ENCODE data around the gene RRP12.
"Not testable (repeated sequence)": the region's sequence is repeated elsewhere in the genome, so short reads cannot be mapped to it uniquely, and the experiment has no call there.

RRP12 gene

GRCh38 chr10:97425964-97426775, 25.0 kb upstream of the RRP12 start, which contains the start of gene PGAM1:
Gene PGAM1, plus strand, starts transcription at chr10:97426191. Its CDS starts 117 bp downstream, at chr10:97426308.
- peaks cover 66% of the 10 kb centered on the region for H3K36me3 Mint-ChIP-seq (ENCODE audit: low read depth)
- H3K27me3 Mint-ChIP-seq, result no peaks in the 10 kb centered on the region
- peak within 1 kb of the TSS; percentile 99 for H3K27ac Mint-ChIP-seq
- peak; percentile 97 for DNase-seq
- peak within 1 kb of the TSS; percentile 96 for H3K4me3 Mint-ChIP-seq
- H3K4me1 Mint-ChIP-seq (ENCODE audit: low read depth), result peaks cover 59% of the 10 kb centered on the region
- no peaks in the 10 kb centered on the region for H3K9me3 Mint-ChIP-seq

- not testable (repeated sequence) for DNase-seq, H3K9me3 Mint-ChIP-seq, H3K27me3 Mint-ChIP-seq
- peaks cover 64% of the 10 kb centered on the region for H3K4me1 Mint-ChIP-seq (ENCODE audit: low read depth)
- peaks cover 50% of the 10 kb centered on the region for H3K36me3 Mint-ChIP-seq (ENCODE audit: low read depth)
- H3K27ac Mint-ChIP-seq, result peak overlapping the region; percentile 99
- H3K4me3 Mint-ChIP-seq, result peak overlapping the region; percentile 96
These were observed 22.6 kb upstream of the RRP12 start for GRCh38 chr10:97423757-97424098.

- DNase-seq, result peak; percentile 43
- Mint-ChIP-seq H3K36me3 (ENCODE audit: low read depth) (peaks cover 12% of the 10 kb centered on the region), H3K27me3 (no peaks in the 10 kb centered on the region), H3K4me3 (peak overlapping the region; percentile 15), H3K9me3 (no peaks in the 10 kb centered on the region), H3K27ac (peak overlapping the region; percentile 99), H3K4me1 (ENCODE audit: low read depth) (peaks cover 90% of the 10 kb centered on the region)
These were observed 15.4 kb upstream of the RRP12 start for GRCh38 chr10:97416565-97416964.

- Mint-ChIP-seq H3K4me1 (ENCODE audit: low read depth) (peaks cover 62% of the 10 kb centered on the region), H3K4me3 (peak overlapping the region; percentile 56), H3K27ac (peak overlapping the region; percentile 95), H3K36me3 (ENCODE audit: low read depth) (no peaks in the 10 kb centered on the region), H3K27me3 (no peaks in the 10 kb centered on the region), H3K9me3 (no peaks in the 10 kb centered on the region)
- DNase-seq, result peak; percentile 70
These were observed 11.8 kb upstream of the RRP12 start for GRCh38 chr10:97412891-97413304.

- Mint-ChIP-seq H3K4me3 (no peak overlapping the region), H3K36me3 (ENCODE audit: low read depth) (no peaks in the 10 kb centered on the region), H3K4me1 (ENCODE audit: low read depth) (peaks cover 58% of the 10 kb centered on the region), H3K9me3 (no peaks in the 10 kb centered on the region), H3K27me3 (no peaks in the 10 kb centered on the region), H3K27ac (no peak overlapping the region)
- no peak for DNase-seq
These were observed 10.3 kb upstream of the RRP12 start for GRCh38 chr10:97411406-97411805.

GRCh38 chr10:97408496-97408992, 7.4 kb upstream of the RRP12 start:
- Mint-ChIP-seq H3K36me3 (ENCODE audit: low read depth) (no peaks in the 10 kb centered on the region), H3K27me3 (no peaks in the 10 kb centered on the region), H3K9me3 (no peaks in the 10 kb centered on the region), H3K4me3 (no peak overlapping the region), H3K4me1 (ENCODE audit: low read depth) (peaks cover 33% of the 10 kb centered on the region), H3K27ac (no peak overlapping the region)
- no peak for DNase-seq

GRCh38 chr10:97407952-97408248, 6.8 kb upstream of the RRP12 start:
- no peaks in the 10 kb centered on the region for H3K9me3 Mint-ChIP-seq
- H3K27ac Mint-ChIP-seq, result peak overlapping the region; percentile 80
- H3K4me1 Mint-ChIP-seq (ENCODE audit: low read depth), result peaks cover 29% of the 10 kb centered on the region
- no peaks in the 10 kb centered on the region for H3K36me3 Mint-ChIP-seq (ENCODE audit: low read depth)
- DNase-seq, result no peak
- no peak overlapping the region for H3K4me3 Mint-ChIP-seq
- H3K27me3 Mint-ChIP-seq, result no peaks in the 10 kb centered on the region

- H3K4me1 Mint-ChIP-seq (ENCODE audit: low read depth), result peaks cover 23% of the 10 kb centered on the region
- peak overlapping the region; percentile 80 for H3K27ac Mint-ChIP-seq
- no peaks in the 10 kb centered on the region for H3K27me3 Mint-ChIP-seq
- H3K9me3 Mint-ChIP-seq, result no peaks in the 10 kb centered on the region
- H3K36me3 Mint-ChIP-seq (ENCODE audit: low read depth), result no peaks in the 10 kb centered on the region
- DNase-seq, result peak; percentile 84
- peak overlapping the region; percentile 47 for H3K4me3 Mint-ChIP-seq
These were observed 6.2 kb upstream of the RRP12 start for GRCh38 chr10:97407211-97407951.

- H3K4me3 Mint-ChIP-seq; H3K27me3 Mint-ChIP-seq; H3K9me3 Mint-ChIP-seq; DNase-seq; H3K36me3 Mint-ChIP-seq (ENCODE audit: low read depth); H3K27ac Mint-ChIP-seq: not testable (repeated sequence)
- H3K4me1 Mint-ChIP-seq (ENCODE audit: low read depth), result peaks cover 20% of the 10 kb centered on the region
These were observed 5.3 kb upstream of the RRP12 start for GRCh38 chr10:97406483-97406882.

GRCh38 chr10:97406064-97406463, 4.9 kb upstream of the RRP12 start:
- Mint-ChIP-seq H3K9me3 (no peaks in the 10 kb centered on the region), H3K4me3 (no peak overlapping the region), H3K27ac (peak overlapping the region; percentile 38), H3K4me1 (ENCODE audit: low read depth) (peaks cover 20% of the 10 kb centered on the region), H3K36me3 (ENCODE audit: low read depth) (peaks cover under 1% of the 10 kb centered on the region), H3K27me3 (no peaks in the 10 kb centered on the region)
- no peak for DNase-seq

GRCh38 chr10:97404044-97404443, 2.9 kb upstream of the RRP12 start:
- peaks cover 23% of the 10 kb centered on the region for H3K4me1 Mint-ChIP-seq (ENCODE audit: low read depth)
- H3K27ac Mint-ChIP-seq, result no peak overlapping the region
- no peaks in the 10 kb centered on the region for H3K27me3 Mint-ChIP-seq

GRCh38 chr10:97401455-97401919, 347 bp upstream of the RRP12 start:
- no peak for DNase-seq
- Mint-ChIP-seq H3K27me3 (no peaks in the 10 kb centered on the region), H3K4me1 (ENCODE audit: low read depth) (peaks cover 11% of the 10 kb centered on the region), H3K27ac (peak overlapping the region; percentile 98), H3K36me3 (ENCODE audit: low read depth) (peaks cover 24% of the 10 kb centered on the region), H3K4me3 (peak overlapping the region; percentile 98), H3K9me3 (no peaks in the 10 kb centered on the region)

More at GRCh38 chr10:97404044-97404443, 2.9 kb upstream of the RRP12 start:
- DNase-seq, result no peak
- Mint-ChIP-seq H3K9me3 (no peaks in the 10 kb centered on the region), H3K4me3 (no peak overlapping the region), H3K36me3 (ENCODE audit: low read depth) (peaks cover 15% of the 10 kb centered on the region)

- no peaks in the 10 kb centered on the region for H3K9me3 Mint-ChIP-seq
- H3K4me1 Mint-ChIP-seq (ENCODE audit: low read depth), result peaks cover 17% of the 10 kb centered on the region
- peak; percentile 56 for DNase-seq
- H3K36me3 Mint-ChIP-seq (ENCODE audit: low read depth), result peaks cover 37% of the 10 kb centered on the region
- no peaks in the 10 kb centered on the region for H3K27me3 Mint-ChIP-seq
- H3K4me3 Mint-ChIP-seq, result peak overlapping the region; percentile 98
- H3K27ac Mint-ChIP-seq, result peak overlapping the region; percentile 98
These were observed 1.1 kb downstream of the RRP12 start for GRCh38 chr10:97399843-97400545.

GRCh38 chr10:97396056-97396455, 5.1 kb downstream of the RRP12 start:
- no peak for DNase-seq
- Mint-ChIP-seq H3K36me3 (ENCODE audit: low read depth) (peaks cover 66% of the 10 kb centered on the region), H3K4me3 (no peak overlapping the region), H3K9me3 (no peaks in the 10 kb centered on the region), H3K4me1 (ENCODE audit: low read depth) (peaks cover 17% of the 10 kb centered on the region), H3K27me3 (no peaks in the 10 kb centered on the region), H3K27ac (no peak overlapping the region)
